Rectal smooth muscle tissue (tissue), 1 donor: ENCODE results near the gene ACOXL.
"Not testable (repeated sequence)": the region's sequence is repeated elsewhere in the genome, so short reads cannot be mapped to it uniquely, and the experiment has no call there.

Source experiments
- H3K27ac ChIP-seq: one replicate; pipeline ENCODE4 v1.7.0; 2013; ENCODE audit warnings: low read depth, low read length, inconsistent platforms
- H3K27me3 ChIP-seq: one replicate; pipeline ENCODE4 v1.7.0; 2013; ENCODE audit warnings: low read length; ENCODE audit not compliant: control insufficient read depth, insufficient read depth
- H3K36me3 ChIP-seq: one replicate; pipeline ENCODE4 v1.7.0; 2013; ENCODE audit warnings: low read length; ENCODE audit not compliant: control insufficient read depth, insufficient read depth
- H3K4me1 ChIP-seq: one replicate; pipeline ENCODE4 v1.7.0; 2013; ENCODE audit warnings: low read length; ENCODE audit not compliant: control insufficient read depth, insufficient read depth
- H3K4me3 ChIP-seq: one replicate; pipeline ENCODE4 v1.7.0; 2013; ENCODE audit warnings: low read length
- H3K9ac ChIP-seq: one replicate; pipeline ENCODE4 v1.7.0; 2013; ENCODE audit warnings: low read length

Gene ACOXL

GRCh38 chr2:110955556-110955955, 223.2 kb downstream of the ACOXL start:
- no peaks in the 10 kb centered on the region for H3K36me3 ChIP-seq
- H3K4me3 ChIP-seq: no peak overlapping the region
- H3K27me3 ChIP-seq: no peaks in the 10 kb centered on the region
- H3K27ac ChIP-seq: no peak overlapping the region
- H3K4me1 ChIP-seq: no peaks in the 10 kb centered on the region
- no peak overlapping the region for H3K9ac ChIP-seq

GRCh38 chr2:110957293-110957692, 224.9 kb downstream of the ACOXL start:
- H3K4me3 ChIP-seq: no peak overlapping the region
- H3K27me3 ChIP-seq: no peaks in the 10 kb centered on the region
- H3K36me3 ChIP-seq: no peaks in the 10 kb centered on the region
- H3K9ac ChIP-seq: no peak overlapping the region
- no peaks in the 10 kb centered on the region for H3K4me1 ChIP-seq
- no peak overlapping the region for H3K27ac ChIP-seq

GRCh38 chr2:110958346-110959119, 226.2 kb downstream of the ACOXL start:
- no peak overlapping the region for H3K27ac ChIP-seq
- H3K27me3 ChIP-seq: no peaks in the 10 kb centered on the region
- no peak overlapping the region for H3K9ac ChIP-seq
- H3K4me1 ChIP-seq: no peaks in the 10 kb centered on the region
- no peaks in the 10 kb centered on the region for H3K36me3 ChIP-seq
- no peak overlapping the region for H3K4me3 ChIP-seq

- Histone ChIP-seq H3K9ac (no peak overlapping the region), H3K27ac (no peak overlapping the region), H3K36me3 (no peaks in the 10 kb centered on the region), H3K4me3 (no peak overlapping the region), H3K4me1 (no peaks in the 10 kb centered on the region), H3K27me3 (no peaks in the 10 kb centered on the region)
Measured at GRCh38 chr2:110959198-110959597, 226.8 kb downstream of the ACOXL start.

GRCh38 chr2:110960281-110960680, 227.9 kb downstream of the ACOXL start:
- Histone ChIP-seq H3K4me3 (no peak overlapping the region), H3K27ac (no peak overlapping the region)

GRCh38 chr2:110960954-110961353, 228.6 kb downstream of the ACOXL start:
- H3K27me3 ChIP-seq: no peaks in the 10 kb centered on the region
- no peak overlapping the region for H3K4me3 ChIP-seq
- no peaks in the 10 kb centered on the region for H3K36me3 ChIP-seq
- no peak overlapping the region for H3K27ac ChIP-seq
- H3K9ac ChIP-seq: no peak overlapping the region
- H3K4me1 ChIP-seq: no peaks in the 10 kb centered on the region

More at GRCh38 chr2:110960281-110960680, 227.9 kb downstream of the ACOXL start:
- Histone ChIP-seq H3K36me3 (no peaks in the 10 kb centered on the region), H3K27me3 (no peaks in the 10 kb centered on the region), H3K9ac (no peak overlapping the region), H3K4me1 (no peaks in the 10 kb centered on the region)

GRCh38 chr2:110961643-110962042, 229.3 kb downstream of the ACOXL start:
- H3K27me3 ChIP-seq, H3K36me3 ChIP-seq, H3K4me1 ChIP-seq, H3K9ac ChIP-seq, H3K4me3 ChIP-seq, H3K27ac ChIP-seq: not testable (repeated sequence)

GRCh38 chr2:110969696-110970095, 237.3 kb downstream of the ACOXL start:
- H3K4me1 ChIP-seq: no peaks in the 10 kb centered on the region
- no peak overlapping the region for H3K9ac ChIP-seq

GRCh38 chr2:110970201-110970600, 237.8 kb downstream of the ACOXL start:
- H3K27me3 ChIP-seq: no peaks in the 10 kb centered on the region
- no peaks in the 10 kb centered on the region for H3K36me3 ChIP-seq
- H3K9ac ChIP-seq: no peak overlapping the region
- no peak overlapping the region for H3K27ac ChIP-seq
- no peaks in the 10 kb centered on the region for H3K4me1 ChIP-seq
- H3K4me3 ChIP-seq: no peak overlapping the region

More at GRCh38 chr2:110969696-110970095, 237.3 kb downstream of the ACOXL start:
- Histone ChIP-seq H3K36me3 (no peaks in the 10 kb centered on the region), H3K27ac (no peak overlapping the region), H3K4me3 (no peak overlapping the region), H3K27me3 (no peaks in the 10 kb centered on the region)

- Histone ChIP-seq H3K4me1 (no peaks in the 10 kb centered on the region), H3K36me3 (no peaks in the 10 kb centered on the region), H3K27ac (no peak overlapping the region), H3K27me3 (no peaks in the 10 kb centered on the region), H3K4me3 (no peak overlapping the region), H3K9ac (no peak overlapping the region)
Measured at GRCh38 chr2:110971811-110972210, 239.4 kb downstream of the ACOXL start.

GRCh38 chr2:110973262-110973661, 240.9 kb downstream of the ACOXL start:
- no peaks in the 10 kb centered on the region for H3K27me3 ChIP-seq
- no peak overlapping the region for H3K4me3 ChIP-seq

GRCh38 chr2:110977403-110977802, 245.0 kb downstream of the ACOXL start:
- Histone ChIP-seq H3K36me3 (no peaks in the 10 kb centered on the region), H3K4me3 (no peak overlapping the region), H3K9ac (no peak overlapping the region), H3K27me3 (no peaks in the 10 kb centered on the region), H3K27ac (no peak overlapping the region), H3K4me1 (no peaks in the 10 kb centered on the region)

More at GRCh38 chr2:110973262-110973661, 240.9 kb downstream of the ACOXL start:
- Histone ChIP-seq H3K36me3 (no peaks in the 10 kb centered on the region), H3K27ac (no peak overlapping the region), H3K4me1 (no peaks in the 10 kb centered on the region), H3K9ac (no peak overlapping the region)

- Histone ChIP-seq H3K9ac (no peak overlapping the region), H3K27me3 (no peaks in the 10 kb centered on the region), H3K27ac (no peak overlapping the region), H3K36me3 (no peaks in the 10 kb centered on the region), H3K4me1 (no peaks in the 10 kb centered on the region), H3K4me3 (no peak overlapping the region)
Measured at GRCh38 chr2:110978148-110978547, 245.8 kb downstream of the ACOXL start.
